HAP-1 (cell line): ENCODE results near the gene NPEPL1.
"Not testable (repeated sequence)": the region's sequence is repeated elsewhere in the genome, so short reads cannot be mapped to it uniquely, and the experiment has no call there.

Experiments
- DNase-seq, 2 experiments: peaks; one replicate each; pipeline ENCODE4 v3.0.0-alpha.2; 2016 to 2020; ENCODE audit warnings: low spot score in 2 of 2
- H3K27me3 ChIP-seq: fragments of 250-450 bp; sonication (Bioruptor Pico); 2 replicates; pipeline ENCODE4 v1.5.1; 2020; ENCODE audit warnings: low read depth, mild to moderate bottlenecking, moderate library complexity
- H3K36me3 ChIP-seq: fragments of 250-450 bp; sonication (Bioruptor Pico); replicated peaks from 2 replicates; pipeline ENCODE4 v1.5.1; 2020; ENCODE audit warnings: mild to moderate bottlenecking
- H3K4me1 ChIP-seq: fragments of 250-450 bp; sonication (Bioruptor Pico); 2 replicates; pipeline ENCODE4 v1.5.1; 2020; ENCODE audit warnings: mild to moderate bottlenecking
- H3K4me3 ChIP-seq: fragments of 250-450 bp; sonication (Bioruptor Pico); 2 replicates; pipeline ENCODE4 v1.5.1; 2020; ENCODE audit warnings: mild to moderate bottlenecking, moderate library complexity
- H3K9me3 ChIP-seq: fragments of 250-450 bp; sonication (Bioruptor Pico); 2 replicates; pipeline ENCODE4 v1.5.1; 2020; ENCODE audit warnings: mild to moderate bottlenecking, moderate library complexity
- in situ Hi-C: fragments of 300-500 bp; cut with MboI; formaldehyde crosslinking; loops from 3 replicates; pipeline ENCODE4 v1.14.3; 2020; ENCODE audit warnings: low sequenced_read_pairs, inconsistent platforms, mixed read lengths

Gene NPEPL1

GRCh38 chr20:58755766-58756449 is 63.3 kb downstream of the NPEPL1 start:
- no peak for DNase-seq
- Histone ChIP-seq H3K36me3 (no peaks in the 10 kb centered on the region), H3K27me3 (no peaks in the 10 kb centered on the region), H3K4me3 (no peak overlapping the region), H3K9me3 (no peaks in the 10 kb centered on the region), H3K4me1 (no peaks in the 10 kb centered on the region)
- in situ Hi-C loops, result no loop called here

- Histone ChIP-seq H3K36me3 (no peaks in the 10 kb centered on the region), H3K9me3 (no peaks in the 10 kb centered on the region), H3K4me3 (no peak overlapping the region), H3K4me1 (no peaks in the 10 kb centered on the region), H3K27me3 (no peaks in the 10 kb centered on the region)
- in situ Hi-C loops, result no loop called here
- DNase-seq, result no peak
Measured at GRCh38 chr20:58756450-58756775, 63.8 kb downstream of the NPEPL1 start.

GRCh38 chr20:58757647-58758046 is 65.0 kb downstream of the NPEPL1 start:
- H3K27me3 ChIP-seq, H3K9me3 ChIP-seq, in situ Hi-C loops, DNase-seq, H3K36me3 ChIP-seq, H3K4me1 ChIP-seq, H3K4me3 ChIP-seq: not testable (repeated sequence)

GRCh38 chr20:58759947-58760346 is 67.3 kb downstream of the NPEPL1 start:
- no peaks in the 10 kb centered on the region for H3K4me1 ChIP-seq
- DNase-seq, result no peak
- H3K4me3 ChIP-seq, result no peak overlapping the region
- H3K27me3 ChIP-seq, result no peaks in the 10 kb centered on the region
- H3K36me3 ChIP-seq, result no peaks in the 10 kb centered on the region
- H3K9me3 ChIP-seq, result no peaks in the 10 kb centered on the region
- in situ Hi-C loops, result no loop called here

GRCh38 chr20:58760856-58761255 is 68.3 kb downstream of the NPEPL1 start:
- Histone ChIP-seq H3K4me1 (no peaks in the 10 kb centered on the region), H3K9me3 (no peaks in the 10 kb centered on the region), H3K36me3 (no peaks in the 10 kb centered on the region), H3K4me3 (no peak overlapping the region), H3K27me3 (no peaks in the 10 kb centered on the region)
- DNase-seq, result no peak
- in situ Hi-C loops, result no loop called here

- DNase-seq, result no peak
- no peak overlapping the region for H3K4me3 ChIP-seq
- in situ Hi-C loops, result no loop called here
- no peaks in the 10 kb centered on the region for H3K4me1 ChIP-seq
- no peaks in the 10 kb centered on the region for H3K9me3 ChIP-seq
- no peaks in the 10 kb centered on the region for H3K36me3 ChIP-seq
- H3K27me3 ChIP-seq, result peaks cover under 1% of the 10 kb centered on the region; the same call in 1 of the 2 replicates
Measured at GRCh38 chr20:58762120-58762519, 69.5 kb downstream of the NPEPL1 start.

- peaks cover 4% of the 10 kb centered on the region; the same call in 1 of the 2 replicates for H3K27me3 ChIP-seq
- no peaks in the 10 kb centered on the region for H3K36me3 ChIP-seq
- H3K4me3 ChIP-seq, result no peak overlapping the region
- in situ Hi-C loops, result no loop called here
- H3K9me3 ChIP-seq, result no peaks in the 10 kb centered on the region
- H3K4me1 ChIP-seq, result no peaks in the 10 kb centered on the region
- no peak for DNase-seq
Measured at GRCh38 chr20:58763076-58763475, 70.5 kb downstream of the NPEPL1 start.
